IMR-90 (cell line): ENCODE measurements around the gene HSFX4. TPM values are rescaled to one million over a fixed set of nuclear protein-coding genes. Genes with fewer than 3 reads are reported as not detected.

ENCODE experiments used
- ATAC-seq: fragments of 200-7000 bp; cut with Tn5 transposase; 2 replicates; pipeline ENCODE4 v1.9.1; 2020; ENCODE audit warnings: low read depth, mild to moderate bottlenecking, moderate library complexity
- BruUV-seq: library from RNA; stranded (reverse); fragments of 400-500 nt; replicated peaks from 2 replicates; lab custom pipeline; 2021; lab: Mats Ljungman, UMichigan
- CTCF ChIA-PET: fragments of 300-600 bp; formaldehyde crosslinking; extraction: SDS; loops from one replicate; lab custom pipeline; 2021; ENCODE audit warnings: antibody characterized with exemption; lab: Yijun Ruan, JAX
- POLR2A ChIA-PET: fragments of 300-600 bp; sonication (Branson Sonifier 250); formaldehyde crosslinking; loops from one replicate; lab custom pipeline; 2022; ENCODE audit warnings: antibody characterized with exemption; ENCODE audit not compliant: unreplicated experiment; lab: Charles Lee
- DNase-seq: peaks from one replicate; pipeline ENCODE4 v3.0.0; 2013
- H2AFZ ChIP-seq: replicated peaks from 2 replicates; pipeline ENCODE3; 2013; ENCODE audit warnings: low read length, mild to moderate bottlenecking; ENCODE audit not compliant: poor library complexity
- H2AK5ac ChIP-seq: 2 replicates; pipeline ENCODE4 v1.6.1; 2013; ENCODE audit warnings: low read depth, low read length, inconsistent platforms
- H2AK9ac ChIP-seq: replicated peaks from 2 replicates; pipeline ENCODE3; 2013; ENCODE audit warnings: mild to moderate bottlenecking, low read depth, low read length, moderate library complexity; ENCODE audit not compliant: poor library complexity
- H2BK120ac ChIP-seq: 2 replicates; pipeline ENCODE4 v1.6.1; 2013; ENCODE audit warnings: low read depth, low read length, inconsistent platforms
- H2BK15ac ChIP-seq: 3 replicates; pipeline ENCODE4 v1.6.1; 2013; ENCODE audit warnings: low read depth, low read length, inconsistent platforms
- H2BK20ac ChIP-seq: 2 replicates; pipeline ENCODE4 v1.6.1; 2013; ENCODE audit warnings: low read depth, mild to moderate bottlenecking, inconsistent platforms, low read length, moderate library complexity
- H2BK5ac ChIP-seq: 2 replicates; pipeline ENCODE4 v1.6.1; 2013; ENCODE audit warnings: mild to moderate bottlenecking, low read depth, low read length, inconsistent platforms; ENCODE audit not compliant: poor library complexity, severe bottlenecking
- H3K14ac ChIP-seq: replicated peaks from 2 replicates; pipeline ENCODE4 v1.6.1; 2013; ENCODE audit warnings: low read depth, low read length, inconsistent platforms
- H3K18ac ChIP-seq: 2 replicates; pipeline ENCODE4 v1.6.1; 2013; ENCODE audit warnings: low read depth, low read length, control low read depth
- H3K23ac ChIP-seq: 2 replicates; pipeline ENCODE4 v1.6.1; 2013; ENCODE audit warnings: low read depth, low read length, inconsistent platforms
- H3K27ac ChIP-seq: 2 replicates; pipeline ENCODE4 v1.5.1; 2013; ENCODE audit warnings: mild to moderate bottlenecking, control low read depth, low read length; ENCODE audit not compliant: insufficient read depth
- H3K27me3 ChIP-seq: 2 replicates; pipeline ENCODE4 v1.6.1; 2013; ENCODE audit warnings: low read length; ENCODE audit not compliant: control insufficient read depth, insufficient read depth
- H3K36me3 ChIP-seq: 2 replicates; pipeline ENCODE4 v1.6.1; 2013; ENCODE audit warnings: low read length, mixed read lengths; ENCODE audit not compliant: control insufficient read depth, insufficient read depth
- H3K4ac ChIP-seq: 2 replicates; pipeline ENCODE4 v1.6.1; 2013; ENCODE audit warnings: low read depth, low read length, inconsistent platforms
- H3K4me1 ChIP-seq: 2 replicates; pipeline ENCODE4 v1.6.1; 2013; ENCODE audit warnings: low read length, mixed read lengths; ENCODE audit not compliant: control insufficient read depth, insufficient read depth
- H3K4me2 ChIP-seq: 2 replicates; pipeline ENCODE4 v1.6.1; 2013; ENCODE audit warnings: low read depth, mild to moderate bottlenecking, control low read depth, low read length, moderate library complexity
- H3K4me3 ChIP-seq: 2 replicates; pipeline ENCODE4 v1.5.1; 2013; ENCODE audit warnings: low read depth, mild to moderate bottlenecking, control low read depth, low read length, moderate library complexity; ENCODE audit not compliant: insufficient read depth
- H3K56ac ChIP-seq: 2 replicates; pipeline ENCODE4 v1.6.1; 2013; ENCODE audit warnings: low read length, inconsistent platforms; ENCODE audit not compliant: insufficient read depth; ENCODE audit errors: extremely low read depth
- H3K79me1 ChIP-seq, 2 experiments: 2 replicates each; pipeline ENCODE4 v1.6.1; 2013; ENCODE audit warnings: low read length in 2 of 2, inconsistent platforms in 1 of 2, low read depth in 1 of 2
- H3K9ac ChIP-seq: 2 replicates; pipeline ENCODE4 v1.6.1; 2013; ENCODE audit warnings: low read depth, low read length, control low read depth
- H3K9me1 ChIP-seq: 2 replicates; pipeline ENCODE4 v1.6.1; 2013; ENCODE audit warnings: low read length, inconsistent platforms; ENCODE audit not compliant: insufficient read depth
- H3K9me3 ChIP-seq: 2 replicates; pipeline ENCODE4 v1.6.1; 2013; ENCODE audit warnings: low read length; ENCODE audit not compliant: control insufficient read depth, insufficient read depth
- H4K20me1 ChIP-seq: 2 replicates; pipeline ENCODE4 v1.6.1; 2013; ENCODE audit warnings: low read length, inconsistent platforms; ENCODE audit not compliant: insufficient read depth
- H4K5ac ChIP-seq: 2 replicates; pipeline ENCODE4 v1.6.1; 2013; ENCODE audit warnings: mild to moderate bottlenecking, low read depth, low read length, control low read depth
- H4K8ac ChIP-seq, 2 experiments: 2 replicates each; pipeline ENCODE4 v1.6.1; 2013; ENCODE audit warnings: low read depth in 2 of 2, low read length in 2 of 2, control low read depth in 1 of 2, inconsistent platforms in 1 of 2
- H4K91ac ChIP-seq: 2 replicates; pipeline ENCODE4 v1.6.1; 2013; ENCODE audit warnings: low read depth, low read length, inconsistent platforms; ENCODE audit not compliant: insufficient read depth
- BHLHE40 ChIP-seq: fragments of 150-350 bp; IDR thresholded peaks from 2 replicates; pipeline ENCODE4 v1.6.1; 2016; ENCODE audit warnings: mild to moderate bottlenecking, low read depth, low read length
- CEBPB ChIP-seq: IDR thresholded peaks from 2 replicates; pipeline ENCODE4 v1.6.1; 2012; ENCODE audit warnings: low read depth, low read length, improper control_type of control experiment
- CTCF ChIP-seq: conservative IDR thresholded peaks from 2 replicates; pipeline ENCODE4 v1.5.1; 2012; ENCODE audit warnings: mild to moderate bottlenecking, low read depth, low read length, improper control_type of control experiment
- RAD21 ChIP-seq: IDR thresholded peaks from 2 replicates; pipeline ENCODE4 v1.6.1; 2012; ENCODE audit warnings: low read length, improper control_type of control experiment
- RCOR1 ChIP-seq: IDR thresholded peaks from 2 replicates; pipeline ENCODE4 v1.6.1; 2012; ENCODE audit warnings: mild to moderate bottlenecking, low read length, improper control_type of control experiment; ENCODE audit not compliant: insufficient replicate concordance
- SMC3 ChIP-seq: fragments of 150-350 bp; IDR thresholded peaks from 2 replicates; pipeline ENCODE4 v1.6.1; 2016; ENCODE audit warnings: low read depth, mild to moderate bottlenecking, antibody characterized with exemption, low read length, moderate library complexity
- WGBS, 2 experiments: methylation state at CpG; one replicate each; pipeline versions ENCODE4 v1.1.5 to v1.1.7; 2013; ENCODE audit warnings: missing lambda C conversion rate in 2 of 2; ENCODE audit not compliant: insufficient read length in 1 of 2; ENCODE audit errors: extremely low coverage in 2 of 2; 5-methylcytosine and 5-hydroxymethylcytosine counted together
- dilution Hi-C: fragments of 300-500 bp; cut with HindIII; formaldehyde crosslinking; loops from one replicate; pipeline ENCODE4 v1.14.3; 2018; ENCODE audit warnings: low sequenced_read_pairs; ENCODE audit not compliant: unreplicated experiment
- in situ Hi-C: fragments of 300-500 bp; cut with MboI; formaldehyde crosslinking; loops from 3 replicates; pipeline ENCODE4 v1.14.3; 2019; ENCODE audit warnings: low sequenced_read_pairs, inconsistent platforms, mixed read lengths
- intact Hi-C: fragments of 100-400 bp; cut with micrococcal nuclease; formaldehyde crosslinking; loops from 2 replicates; pipeline ENCODE4 v1.10.0; 2022
- polyA plus RNA-seq, 3 experiments: library from polyadenylated mRNA; depleted of rRNA; stranded (reverse); fragments of >200 nt; gene quantifications; 2 replicates each; pipeline ENCODE4 v1.2.3, GENCODE V29; 2012; ENCODE audit warnings: low replicate concordance in 1 of 3
- total RNA-seq: library from RNA; depleted of rRNA; stranded (reverse); fragments of >200 nt; gene quantifications from 2 replicates; pipeline ENCODE4 v1.2.3, GENCODE V29; 2012

HSFX4 gene
- total and polyA plus RNA-seq, 2 of the 4 experiments (the other 2 are of a cell fraction): not detected

- Histone ChIP-seq H2AFZ (peak overlapping the region; percentile 74), H3K79me1 (no peaks in the 10 kb centered on the region), H3K9me3 (no peaks in the 10 kb centered on the region), H2AK5ac (peak overlapping the region; percentile 28; the same call in 1 of the 2 replicates), H3K27me3 (no peaks in the 10 kb centered on the region), H2BK15ac (no peak overlapping the region), H3K27ac (no peak overlapping the region), H2AK9ac (peak overlapping the region; percentile 79), H4K20me1 (no peaks in the 10 kb centered on the region), H3K56ac (no peak overlapping the region), H3K9ac (no peak overlapping the region), H3K4me2 (no peak overlapping the region), H4K5ac (no peak overlapping the region), H3K23ac (no peak overlapping the region), H4K91ac (no peak overlapping the region), H3K36me3 (no peaks in the 10 kb centered on the region), H3K4me3 (no peak overlapping the region), H3K14ac (no peak overlapping the region; the same call in 1 of the 2 replicates), H2BK5ac (peak overlapping the region; percentile 49), H2BK20ac (peak overlapping the region; percentile 22; the same call in 1 of the 2 replicates), H2BK120ac (peak overlapping the region; percentile 27; the same call in 1 of the 2 replicates), H3K4ac (peak overlapping the region; percentile 19; the same call in 1 of the 2 replicates), H3K4me1 (no peaks in the 10 kb centered on the region), H4K8ac (no peak overlapping the region), H3K9me1 (no peaks in the 10 kb centered on the region), H3K18ac (no peak overlapping the region)
- dilution Hi-C loops (no loop called here), in situ Hi-C loops (loop anchor here (25.0 kb wide), 3 partner anchors 399 to 749 kb away; partner anchors contain the start of gene MAMLD1), intact Hi-C loops (loop anchor here (1.0 to 5.0 kb wide), 6 partner anchors 238 to 754 kb away; partner anchors contain the start of gene MAMLD1)
- POLR2A ChIA-PET: no interaction called here
- ATAC-seq (peak; percentile 97), DNase-seq (peak; percentile 69)
- no peak for TF ChIP-seq CEBPB
- no peak for TF ChIP-seq RCOR1
- TF ChIP-seq RAD21: peak; percentile 91
- peak; percentile 33; the same call in 1 of the 2 replicates for TF ChIP-seq BHLHE40
- peak; percentile 84 for TF ChIP-seq SMC3
- TF ChIP-seq CTCF: peak; percentile 75
- CTCF ChIA-PET: no interaction called here
- no TSS peak for BruUV-seq
- whole genome bisulfite sequencing, 2 experiments: no CpG with 5 or more reads among the region's 9 CpGs
Observed at GRCh38 chrX:149962859-149963757, 33.7 kb downstream of the HSFX4 start.
